Stimulated activated CD4-positive, alpha-beta T cell treated with anti-CD3 and anti-CD28 coated beads, Interleukin-4, amount 100 ng/mL, for 48 hours (primary cell): ENCODE measurements around the gene PRSS50.

ENCODE experiments used
- DNase-seq, 2 donors: peaks; one replicate each; pipeline ENCODE4 v3.0.0-alpha.2; 2020; ENCODE audit warnings: low read depth in 2 of 2

Gene PRSS50

DNA sequence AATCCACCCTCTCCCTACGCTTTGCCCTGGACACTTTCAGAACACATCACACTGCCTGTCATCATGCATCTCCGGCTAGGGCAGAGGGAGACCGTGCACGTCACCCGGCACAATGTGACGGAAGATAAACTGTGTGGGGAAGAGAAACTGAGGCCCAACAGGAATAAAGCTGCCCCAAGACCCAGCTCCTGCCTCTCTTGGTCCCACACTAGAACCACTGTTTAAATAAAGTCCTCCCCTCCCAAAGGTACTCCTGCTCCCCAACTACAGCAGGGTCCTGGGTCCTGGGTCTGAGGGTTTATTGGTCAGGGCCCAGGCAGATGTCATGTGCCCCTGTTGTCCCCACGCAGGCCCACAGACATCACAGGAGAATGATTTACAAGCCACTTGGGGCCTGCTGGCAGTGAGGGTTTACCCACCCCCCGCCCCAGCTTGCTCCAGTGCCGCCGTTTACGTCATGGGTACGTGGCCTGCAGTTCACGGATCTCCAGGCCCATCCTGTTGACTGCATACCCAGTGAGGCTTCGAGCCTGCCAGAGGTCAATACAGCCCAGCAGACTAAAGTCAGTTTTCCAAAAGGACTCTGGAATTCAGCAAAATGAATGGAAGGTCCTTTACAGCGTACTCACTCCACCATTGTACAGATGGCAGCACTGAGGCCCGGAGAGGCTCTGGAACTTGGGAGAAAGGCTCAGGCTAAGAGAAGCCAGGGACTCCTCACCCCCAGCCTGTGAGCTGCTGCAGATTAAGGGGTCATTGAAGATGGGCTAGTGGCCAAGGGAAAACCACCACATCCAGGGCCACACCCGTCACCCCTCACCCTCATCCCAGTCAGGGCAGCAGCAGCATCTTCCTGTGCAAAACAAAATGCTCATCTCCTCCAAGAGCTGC lies 47.4 kb downstream of the PRSS50 start:
- DNase-seq: no peak

DNA sequence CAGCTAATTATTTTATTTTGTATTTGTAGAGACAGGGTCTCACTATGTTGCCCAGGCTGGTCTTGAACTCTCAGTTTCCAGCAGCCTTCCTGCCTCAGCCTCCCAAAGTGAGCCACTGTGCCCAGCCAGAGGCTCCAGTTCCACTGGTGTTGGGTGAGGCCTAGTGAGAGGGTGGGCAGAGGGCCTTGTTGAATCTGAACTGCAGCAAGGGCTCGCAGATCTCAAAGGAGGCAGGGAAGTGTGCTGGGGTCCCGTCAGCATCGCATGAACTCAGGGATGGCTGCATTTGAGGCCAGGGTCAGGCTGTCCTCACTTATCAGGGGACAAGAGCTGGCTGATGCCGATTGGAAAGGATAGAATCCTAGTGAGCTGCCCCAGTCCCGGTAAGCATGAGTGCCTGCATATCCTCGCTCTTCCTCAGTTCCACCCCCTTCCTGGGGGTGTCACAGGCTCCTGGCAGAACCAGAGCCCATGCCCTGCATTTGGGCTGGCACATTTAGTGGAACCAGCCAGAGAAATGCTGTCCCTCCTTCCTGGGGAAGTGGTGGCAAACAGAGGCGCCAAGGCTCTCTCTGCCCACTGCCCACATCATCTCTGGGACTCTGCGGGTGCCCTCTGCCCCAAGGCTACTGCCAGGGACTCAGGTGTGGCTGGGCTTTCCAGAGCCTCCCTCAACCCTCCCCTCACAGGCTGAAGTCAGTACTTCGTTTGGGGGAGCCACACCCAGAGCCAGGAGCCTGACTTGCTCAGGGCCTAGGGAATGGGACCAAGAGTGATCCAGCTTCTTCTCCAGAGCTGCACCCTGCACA lies 48.3 kb downstream of the PRSS50 start:
- no peak for DNase-seq

GRCh38 chr3:46668591-46668990 lies 49.1 kb downstream of the PRSS50 start:
- no peak for DNase-seq

DNA sequence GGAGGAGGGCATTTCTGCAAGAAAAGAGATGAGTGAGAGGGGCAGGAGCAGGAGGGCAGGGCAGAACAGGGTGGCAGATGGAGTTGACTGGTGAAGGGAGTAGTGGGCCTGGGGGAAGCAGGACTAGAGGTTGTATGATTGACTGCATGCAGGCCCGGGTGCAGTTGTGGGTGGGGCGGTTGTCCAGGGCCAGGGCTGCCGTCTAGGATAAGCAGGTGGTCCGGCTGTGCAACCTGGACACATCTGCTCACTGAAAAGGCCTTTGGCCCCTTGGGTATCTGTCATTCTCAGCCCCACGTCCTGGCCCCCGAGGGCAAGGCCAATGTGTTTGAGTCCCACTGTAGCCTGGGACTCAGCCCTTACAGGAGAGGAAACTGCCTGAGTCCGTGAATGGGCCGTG lies 49.6 kb downstream of the PRSS50 start:
- no peak for DNase-seq

DNA sequence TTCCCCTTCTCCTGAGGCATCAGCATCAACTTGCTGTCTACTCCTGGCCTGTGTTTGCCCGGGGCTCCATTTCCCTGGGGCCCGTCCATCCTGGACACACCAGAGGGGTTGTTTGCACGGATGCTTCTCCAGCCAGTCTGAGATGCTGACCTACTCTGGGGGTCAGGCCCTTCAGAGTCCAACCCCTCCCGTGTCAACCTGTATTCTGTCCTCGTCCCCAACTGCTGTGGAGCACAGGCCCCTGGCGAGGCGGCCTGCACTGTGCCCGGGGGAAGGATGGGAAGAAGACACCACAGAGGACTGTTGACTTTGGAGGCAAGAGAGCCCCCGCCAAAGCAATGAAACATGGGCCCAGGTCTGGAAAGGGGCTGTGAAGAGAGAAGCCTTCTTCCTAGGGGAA lies 50.0 kb downstream of the PRSS50 start:
- no peak for DNase-seq

DNA sequence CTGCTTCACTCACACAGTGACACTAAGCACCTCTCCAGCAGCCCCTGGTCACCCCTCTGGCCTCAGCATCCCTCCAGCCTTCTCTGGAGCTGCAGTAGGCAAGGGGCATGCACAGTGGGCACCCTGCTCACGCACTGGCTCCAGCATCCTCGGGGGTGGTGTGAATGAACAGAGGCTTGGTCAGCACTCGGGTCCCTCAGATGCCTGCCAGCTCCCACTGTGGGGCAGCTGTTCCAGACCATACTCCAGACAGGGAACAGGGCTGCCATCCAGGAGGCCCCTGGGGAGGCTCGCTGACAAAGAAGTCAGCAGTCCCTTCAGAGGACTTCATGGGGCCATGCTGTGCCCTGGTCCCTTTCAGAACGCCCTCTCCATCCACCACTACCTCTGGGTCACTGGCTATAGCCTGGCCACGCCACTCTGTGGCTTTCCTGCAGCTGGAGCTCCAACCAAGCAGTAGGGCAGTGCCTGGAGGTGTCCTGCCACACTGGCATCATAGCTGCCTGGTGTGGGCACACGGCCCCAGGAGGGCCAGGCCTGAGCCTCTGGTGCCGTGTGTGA lies 50.5 kb downstream of the PRSS50 start:
- no peak for DNase-seq

DNA sequence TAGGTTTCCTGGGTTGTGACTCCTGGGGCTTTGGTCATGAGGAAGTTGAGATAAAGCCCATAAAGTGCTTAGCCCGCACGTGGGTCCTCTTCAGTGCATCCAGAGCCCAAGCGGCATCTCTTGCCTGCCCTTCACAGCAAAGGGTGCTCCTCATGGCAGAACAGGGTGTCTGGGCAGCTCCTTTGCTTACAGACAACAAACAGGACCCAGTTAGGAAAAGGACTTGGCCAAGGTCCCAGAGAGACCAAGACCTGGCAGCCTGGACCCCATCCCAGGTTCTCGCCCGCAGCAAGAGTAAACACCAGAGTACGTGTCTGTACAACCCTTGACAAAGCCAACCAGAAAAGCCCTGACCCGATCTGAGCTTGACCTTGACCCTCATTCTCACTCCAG lies 51.2 kb downstream of the PRSS50 start:
- no peak for DNase-seq

- no peak for DNase-seq
Observed at GRCh38 chr3:46665763-46666452, 51.8 kb downstream of the PRSS50 start.

GRCh38 chr3:46664971-46665762 lies 52.5 kb downstream of the PRSS50 start:
- DNase-seq: no peak

DNA sequence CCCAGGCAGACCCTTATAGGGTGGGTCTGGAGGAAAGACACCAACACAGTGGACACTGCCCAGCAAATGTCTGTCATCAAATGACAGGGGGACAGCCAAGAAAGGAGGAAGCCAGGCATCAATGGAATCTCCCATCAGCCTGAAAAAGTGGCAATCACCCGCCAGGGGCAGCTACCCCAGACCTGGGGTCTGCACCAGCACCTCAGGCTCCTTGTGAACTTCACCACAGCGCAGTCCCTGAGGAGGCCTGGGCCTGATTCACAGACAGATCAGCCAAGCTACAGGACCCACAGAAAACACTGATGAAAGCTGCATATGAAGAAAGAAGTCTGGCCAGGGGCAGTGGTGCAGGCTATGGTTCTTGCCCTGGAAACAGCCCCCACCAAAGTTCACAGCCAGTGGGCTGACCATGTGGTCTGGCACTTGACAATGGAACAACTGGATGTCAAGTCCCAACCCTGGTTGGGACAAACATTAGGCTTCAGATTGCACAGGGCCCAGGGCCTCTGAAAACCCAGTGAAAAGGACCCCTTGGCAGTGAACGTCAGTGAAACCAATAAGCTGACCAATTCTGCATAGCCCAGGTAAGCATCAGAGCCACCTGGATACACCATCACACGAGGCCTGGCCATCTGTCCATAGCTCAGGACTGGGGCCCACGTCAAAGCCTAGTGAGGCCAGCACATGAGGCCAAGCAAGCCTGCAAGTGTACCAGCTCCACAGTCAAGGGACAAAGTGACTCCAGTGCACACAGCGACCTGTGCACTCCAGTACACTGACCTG lies 53.3 kb downstream of the PRSS50 start:
- DNase-seq: no peak

DNA sequence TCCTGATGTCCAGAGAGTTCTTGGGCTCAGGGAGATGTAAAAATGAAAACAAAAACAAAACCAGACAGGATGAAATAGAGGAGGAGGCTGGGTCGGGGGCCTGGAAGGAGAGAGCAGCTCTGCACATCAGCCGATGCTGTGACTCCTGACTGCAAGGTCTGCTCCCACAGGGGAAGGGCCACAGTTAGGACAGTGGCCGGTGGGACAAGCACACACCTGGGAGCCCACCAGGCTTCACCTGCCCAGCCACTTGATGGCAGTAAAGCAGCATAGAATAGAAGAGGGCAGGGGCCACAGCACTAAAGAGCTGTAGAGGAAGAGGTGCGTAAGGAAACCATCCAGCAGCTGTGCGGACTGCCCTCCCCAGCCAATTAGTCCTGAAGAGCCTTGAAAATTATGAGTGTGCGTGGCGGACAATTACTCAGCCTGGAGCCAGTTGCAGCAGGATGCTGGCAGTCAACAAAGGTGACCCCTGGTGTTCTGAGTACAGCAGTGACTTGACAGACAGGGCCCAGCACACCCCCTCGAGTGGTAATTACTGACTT lies 54.0 kb downstream of the PRSS50 start:
- DNase-seq: no peak

DNA sequence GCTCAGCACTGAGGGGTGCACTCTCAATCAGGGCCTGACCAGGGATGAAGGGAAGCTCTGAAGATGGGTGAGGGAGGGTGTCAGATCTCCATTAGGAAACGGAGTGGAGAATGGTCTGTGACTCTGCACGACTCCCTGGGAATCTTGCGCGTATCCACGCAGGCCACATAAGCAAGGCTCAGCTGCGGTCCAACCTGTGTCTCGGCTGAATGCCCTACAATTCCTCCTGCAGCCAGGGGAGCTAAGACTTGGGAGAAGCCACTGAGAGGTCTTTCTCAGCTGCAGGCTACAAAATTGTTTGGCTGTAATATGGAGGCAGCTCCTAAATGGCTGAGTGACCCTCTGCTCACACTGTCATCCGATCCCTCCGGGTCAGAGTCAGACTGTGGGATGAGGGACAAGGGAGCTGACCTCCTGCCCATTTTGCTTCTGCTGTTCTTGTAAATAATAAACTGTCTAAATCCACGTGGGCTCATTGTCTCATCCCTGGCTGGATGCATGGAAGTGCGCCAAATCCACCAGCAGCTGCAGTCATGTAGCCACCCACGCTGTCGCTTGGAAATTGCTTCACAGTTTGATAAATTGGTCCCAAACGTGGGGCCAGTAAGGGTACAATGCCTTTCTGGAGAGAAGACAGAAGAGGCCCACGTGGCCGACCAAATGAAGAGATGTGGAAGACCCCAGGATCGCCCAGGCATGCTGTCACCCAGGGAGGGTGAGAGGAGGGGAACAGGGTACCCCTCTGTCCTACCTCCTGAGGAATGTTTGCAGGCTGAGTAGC lies 54.7 kb downstream of the PRSS50 start:
- DNase-seq: no peak
